HT1080 (cell line): ENCODE results near the gene NDUFS2. TPM values are rescaled to one million over a fixed set of nuclear protein-coding genes. Genes with fewer than 3 reads are reported as not detected.

Experiments used
- DNase-seq: peaks from one replicate; pipeline ENCODE4 v3.0.0-alpha.2; 2015; ENCODE audit warnings: low read depth
- total RNA-seq: library from RNA; depleted of rRNA; stranded (reverse); fragments of >200 nt; shearing (Covaris generic); gene quantifications from 2 replicates; pipeline ENCODE4 v1.2.3, GENCODE V29; 2014

Gene NDUFS2
- total RNA-seq, 1 experiment from 2014 or later, result 185 TPM

DNA sequence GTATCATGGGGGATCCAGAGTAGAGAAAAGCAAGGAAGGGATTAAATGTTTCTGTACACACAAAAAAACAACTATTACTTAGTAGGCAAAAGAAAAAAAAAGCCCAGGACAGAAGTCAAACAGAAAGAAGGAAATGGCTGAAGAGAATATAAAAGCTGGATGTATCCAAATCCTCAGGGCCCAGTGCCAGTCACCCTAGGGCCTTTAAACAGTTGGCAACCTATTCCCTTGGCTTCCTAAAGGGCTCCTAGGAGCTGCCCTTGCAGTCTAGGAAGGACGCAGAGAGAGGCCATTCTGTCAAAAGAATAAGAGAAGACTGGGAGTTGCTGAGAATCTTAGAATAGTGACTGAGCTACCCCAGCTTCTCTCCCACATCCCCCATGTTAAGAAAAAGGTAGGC, 29.8 kb upstream of the NDUFS2 start:
- DNase-seq, result no peak

DNA sequence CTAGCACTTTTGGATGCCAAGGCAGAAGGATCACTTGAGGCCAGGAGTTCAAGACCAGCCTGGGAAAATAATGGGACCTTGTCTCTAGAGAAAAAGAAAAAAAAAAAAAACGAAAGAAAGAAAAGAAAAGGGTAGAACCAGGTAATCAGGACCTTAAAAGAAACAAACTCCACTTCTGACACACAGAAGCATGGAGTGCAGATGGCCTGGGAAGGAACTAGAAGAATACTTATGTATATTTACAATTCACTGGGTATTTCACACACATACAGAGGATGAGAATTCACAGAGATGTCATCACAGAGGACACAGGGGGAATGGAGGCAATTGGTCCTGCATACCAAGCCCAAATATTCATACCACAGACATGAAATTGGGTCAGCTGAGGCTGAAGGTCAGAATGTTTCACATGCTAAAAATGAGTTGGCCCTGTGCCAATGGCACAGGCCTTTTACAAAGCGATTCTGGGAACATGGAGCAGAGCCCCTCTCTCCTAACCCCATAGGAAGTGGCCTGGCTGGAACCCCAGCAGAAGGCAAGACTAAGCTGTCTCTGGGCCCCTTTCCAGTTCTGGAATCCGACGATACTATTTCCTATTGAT, 29.3 kb upstream of the NDUFS2 start:
- DNase-seq, result no peak

GRCh38 chr1:161173711-161174110, 28.5 kb upstream of the NDUFS2 start:
- no peak for DNase-seq

- no peak for DNase-seq
Measured at GRCh38 chr1:161174911-161175310, 27.3 kb upstream of the NDUFS2 start.

GRCh38 chr1:161175771-161176453, 26.3 kb upstream of the NDUFS2 start:
- no peak for DNase-seq

DNA sequence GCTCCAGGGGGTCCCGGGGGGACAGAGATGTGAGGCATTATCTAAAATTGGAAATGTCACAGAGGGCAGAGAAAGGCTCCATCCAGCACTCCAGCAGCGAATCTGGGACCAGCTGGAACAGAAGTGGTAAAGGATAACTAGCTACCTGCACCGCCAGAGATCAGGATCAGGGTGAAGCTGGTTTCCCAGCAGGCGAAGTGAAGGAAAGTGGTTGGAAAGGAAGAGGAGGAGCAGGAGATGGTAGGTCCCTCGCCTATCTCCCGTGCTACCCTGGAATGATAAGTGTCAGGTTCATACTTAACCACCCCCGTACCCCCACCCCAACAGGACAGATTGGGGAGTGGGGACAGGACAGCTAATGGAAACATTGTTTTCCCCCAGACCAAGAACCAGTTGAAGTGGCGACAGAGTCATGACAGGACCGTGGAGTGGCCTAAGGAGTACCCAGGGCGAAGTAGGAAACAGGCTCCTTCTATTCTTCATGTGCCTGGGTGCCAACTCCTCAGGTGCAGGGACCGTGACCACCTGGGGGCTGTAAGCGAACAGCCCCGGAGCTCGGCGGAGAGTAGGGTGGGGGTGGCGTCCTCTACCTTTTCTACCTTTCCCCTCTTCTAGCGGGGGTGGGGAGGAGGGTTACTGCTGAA, 25.6 kb upstream of the NDUFS2 start:
- DNase-seq, result no peak

DNA sequence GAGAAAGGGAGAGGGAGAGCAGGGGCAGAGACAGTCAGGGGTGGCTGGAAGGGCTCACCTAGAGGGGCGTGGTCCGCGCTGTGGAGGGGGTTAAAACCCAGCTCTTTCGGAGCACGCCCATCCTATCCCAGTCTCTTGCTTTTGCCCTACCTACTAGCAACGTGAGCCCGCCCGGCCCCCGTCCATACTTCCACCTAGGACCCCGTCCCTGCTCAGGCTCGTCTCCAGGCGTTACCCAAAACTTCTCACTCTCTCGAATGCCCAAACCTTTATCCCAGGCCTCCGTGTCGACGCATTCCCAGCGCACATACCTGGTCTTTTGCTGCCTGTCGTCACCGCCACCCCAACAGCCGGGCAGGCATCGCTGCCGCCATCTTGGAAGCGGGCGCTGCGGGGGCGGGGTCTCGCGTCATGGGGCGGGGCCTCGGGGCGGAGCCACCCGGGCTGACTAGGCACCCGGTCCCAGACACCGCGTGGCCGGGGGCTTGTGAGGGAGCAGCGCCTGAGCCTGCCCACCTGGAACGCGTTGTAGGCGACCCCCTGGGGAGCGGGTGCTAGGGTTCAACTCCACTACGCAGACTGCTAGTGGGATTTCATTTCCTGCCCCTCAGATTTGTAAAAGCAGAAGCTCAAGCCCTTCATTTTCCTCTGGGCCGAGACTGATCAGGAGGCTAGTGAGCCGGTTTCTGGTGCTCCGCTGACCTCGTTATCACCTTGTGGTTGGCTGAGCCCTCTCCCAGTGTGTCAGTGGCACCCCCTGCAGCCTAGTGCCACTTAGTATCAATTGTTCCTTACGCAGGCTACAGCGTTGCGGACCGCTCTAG, 24.8 kb upstream of the NDUFS2 start, which contains the start of gene B4GALT3:
Gene B4GALT3, minus strand, starts transcription at position 396 of the 824 bp plus-strand sequence. CDS start 1,447 bp downstream, outside the sequence.
- peak; percentile 65 for DNase-seq

GRCh38 chr1:161177936-161178244, 24.3 kb upstream of the NDUFS2 start:
- no peak for DNase-seq

GRCh38 chr1:161179698-161180097, 22.5 kb upstream of the NDUFS2 start:
- DNase-seq, result no peak

DNA sequence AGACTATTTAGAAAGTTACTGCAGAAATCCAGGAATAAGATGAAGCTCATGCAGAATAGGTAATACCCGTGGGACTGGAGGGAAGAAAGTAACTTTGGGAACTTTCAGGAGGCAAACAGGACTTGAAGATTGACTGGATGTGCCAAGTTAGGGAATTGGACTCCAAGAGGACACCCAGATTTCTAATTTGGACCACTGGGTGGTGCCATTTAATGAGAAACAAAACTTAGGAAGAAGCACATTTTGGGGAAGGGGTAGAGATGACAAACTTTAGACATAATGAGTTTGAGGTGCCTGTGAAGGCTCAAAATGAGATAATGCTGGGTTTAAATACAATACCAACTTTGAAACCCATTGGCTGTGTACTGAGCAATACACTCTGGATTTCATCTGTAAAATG, 21.5 kb upstream of the NDUFS2 start:
- no peak for DNase-seq

- peak; percentile 87 for DNase-seq
Measured at GRCh38 chr1:161182214-161182613, 20.0 kb upstream of the NDUFS2 start.

GRCh38 chr1:161185282-161185682, 16.9 kb upstream of the NDUFS2 start:
- DNase-seq, result peak; percentile 58

DNA sequence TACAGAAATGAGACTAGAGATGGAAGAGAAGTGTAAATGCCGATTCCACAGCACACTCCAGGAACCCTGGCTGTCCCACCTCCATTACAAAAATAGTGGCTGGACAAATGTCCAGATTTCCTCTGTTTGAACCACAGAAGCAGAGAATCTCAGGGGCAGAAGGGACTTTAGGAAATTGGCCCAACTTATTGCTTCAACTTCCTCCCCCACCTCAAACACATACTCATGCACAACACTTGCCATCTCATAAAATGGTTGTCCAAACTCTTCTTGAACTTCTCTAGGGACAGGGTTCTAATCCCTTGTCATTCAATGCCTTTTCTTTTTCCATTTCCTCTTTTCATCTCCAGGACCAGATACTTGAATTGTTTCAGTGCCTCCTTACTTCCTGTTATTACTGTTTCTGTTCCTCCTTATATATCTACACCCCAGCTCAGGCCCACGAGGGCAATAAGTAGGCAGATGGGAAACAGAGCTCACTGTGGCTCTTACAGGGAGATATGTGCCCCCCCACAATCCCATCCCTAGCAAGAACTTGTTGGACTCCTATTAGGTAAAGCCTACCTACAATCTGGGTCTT, 16.3 kb upstream of the NDUFS2 start:
- no peak for DNase-seq

GRCh38 chr1:161187311-161187710, 14.9 kb upstream of the NDUFS2 start:
- DNase-seq, result no peak

- DNase-seq, result no peak
Measured at GRCh38 chr1:161188381-161188780, 13.8 kb upstream of the NDUFS2 start.

- DNase-seq, result no peak
Measured at GRCh38 chr1:161189036-161189435, 13.1 kb upstream of the NDUFS2 start.

DNA sequence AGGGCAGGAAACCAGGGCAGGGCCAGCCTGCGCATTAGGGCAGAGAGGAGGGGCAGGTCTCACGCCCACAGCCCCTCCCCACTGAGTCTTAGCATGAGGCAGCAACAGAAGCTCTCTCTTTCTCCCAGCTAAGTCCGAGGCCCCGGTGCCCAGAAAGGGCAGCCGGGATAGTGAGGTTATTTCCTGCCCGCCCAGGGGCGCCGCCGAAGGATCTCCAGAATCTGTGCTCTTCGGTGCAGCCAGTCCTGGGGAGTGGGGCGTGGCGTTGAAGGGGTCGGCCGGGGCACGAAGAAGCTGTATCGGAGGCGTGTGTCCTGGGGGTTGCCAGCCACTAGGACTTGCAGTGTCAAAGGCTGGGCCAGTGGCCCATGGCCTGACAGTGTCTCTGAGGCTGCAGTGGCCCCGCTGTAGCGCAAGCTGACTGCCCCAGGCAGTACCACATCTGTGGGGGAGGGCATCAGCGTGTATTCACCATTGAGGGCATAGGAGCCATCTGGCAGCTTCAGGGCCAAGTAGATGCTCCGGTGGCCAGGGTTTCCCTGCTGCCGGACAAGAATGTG, 11.1 kb upstream of the NDUFS2 start:
- no peak for DNase-seq

- DNase-seq, result no peak
Measured at GRCh38 chr1:161191971-161192370, 10.2 kb upstream of the NDUFS2 start.

GRCh38 chr1:161192476-161193465, 9.4 kb upstream of the NDUFS2 start:
- peak; percentile 70 for DNase-seq
